MM.1S (cell line): ENCODE results near the gene ASCL2.

Experiments
- DNase-seq: peaks from one replicate; pipeline ENCODE4 v3.0.0-alpha.2; 2015
- H2AFZ ChIP-seq: fragments of 300-600 bp; sonication (generic); 2 replicates; pipeline ENCODE4 v1.6.0; 2016; ENCODE audit warnings: antibody characterized with exemption, low read length
- H3F3A ChIP-seq: fragments of 300-600 bp; sonication (generic); 2 replicates; pipeline ENCODE4 v1.6.1; 2016; ENCODE audit warnings: mild to moderate bottlenecking, antibody characterized with exemption, low read length, moderate library complexity, mixed read lengths; ENCODE audit not compliant: insufficient read depth
- H3K27ac ChIP-seq: fragments of 300-600 bp; sonication (generic); 2 replicates; pipeline ENCODE4 v1.5.1; 2016; ENCODE audit warnings: mild to moderate bottlenecking, low read length
- H3K27me3 ChIP-seq: fragments of 300-600 bp; sonication (generic); replicated peaks from 2 replicates; pipeline ENCODE4 v1.6.0; 2016; ENCODE audit warnings: low read length; ENCODE audit not compliant: insufficient read depth
- H3K36me3 ChIP-seq: fragments of 300-600 bp; sonication (generic); replicated peaks from 2 replicates; pipeline ENCODE4 v1.6.1; 2016; ENCODE audit warnings: mild to moderate bottlenecking, low read length, mixed read lengths; ENCODE audit not compliant: insufficient read depth
- H3K4me1 ChIP-seq: fragments of 300-600 bp; sonication (generic); 2 replicates; pipeline ENCODE4 v1.6.1; 2016; ENCODE audit warnings: low read length, mixed read lengths
- H3K4me2 ChIP-seq: fragments of 300-600 bp; sonication (generic); 2 replicates; pipeline ENCODE4 v1.6.0; 2016; ENCODE audit warnings: low read depth, low read length
- H3K4me3 ChIP-seq: fragments of 300-600 bp; sonication (generic); 2 replicates; pipeline ENCODE4 v1.5.1; 2016; ENCODE audit warnings: low read length, mixed read lengths
- H3K79me2 ChIP-seq: fragments of 300-600 bp; sonication (generic); 2 replicates; pipeline ENCODE4 v1.6.1; 2016; ENCODE audit warnings: mixed run types, low read length, mixed read lengths
- H3K9ac ChIP-seq: fragments of 300-600 bp; sonication (generic); 2 replicates; pipeline ENCODE4 v1.6.1; 2016; ENCODE audit warnings: low read length, mixed read lengths
- H3K9me2 ChIP-seq: fragments of 300-600 bp; sonication (generic); replicated peaks from 2 replicates; pipeline ENCODE4 v1.6.1; 2016; ENCODE audit warnings: mild to moderate bottlenecking, low read length, mixed read lengths; ENCODE audit not compliant: insufficient read depth
- H3K9me3 ChIP-seq: fragments of 300-600 bp; sonication (generic); replicated peaks from 2 replicates; pipeline ENCODE4 v1.6.1; 2016; ENCODE audit warnings: mild to moderate bottlenecking, low read length, mixed read lengths; ENCODE audit not compliant: insufficient read depth
- H4K20me1 ChIP-seq: fragments of 300-600 bp; sonication (generic); 2 replicates; pipeline ENCODE4 v1.6.1; 2016; ENCODE audit warnings: mild to moderate bottlenecking, low read length, moderate library complexity, mixed read lengths; ENCODE audit not compliant: insufficient read depth
- EZH2 ChIP-seq: fragments of 300-600 bp; sonication (generic); optimal IDR thresholded peaks from 2 replicates; pipeline ENCODE3; 2017; ENCODE audit warnings: low read depth, mild to moderate bottlenecking, antibody characterized with exemption, low read length, mixed read lengths
- EZH2phosphoT487 ChIP-seq: fragments of 300-600 bp; sonication (generic); IDR thresholded peaks from 2 replicates; pipeline ENCODE4 v1.6.1; 2018; ENCODE audit warnings: antibody characterized with exemption, low read length
- TF ChIP-seq, protein P1 (sequence below): fragments of 300-600 bp; sonication (generic); IDR thresholded peaks from 2 replicates; pipeline ENCODE4 v1.5.1; 2016; ENCODE audit warnings: antibody characterized with exemption, low read length, mixed read lengths

The ASCL2 gene

DNA sequence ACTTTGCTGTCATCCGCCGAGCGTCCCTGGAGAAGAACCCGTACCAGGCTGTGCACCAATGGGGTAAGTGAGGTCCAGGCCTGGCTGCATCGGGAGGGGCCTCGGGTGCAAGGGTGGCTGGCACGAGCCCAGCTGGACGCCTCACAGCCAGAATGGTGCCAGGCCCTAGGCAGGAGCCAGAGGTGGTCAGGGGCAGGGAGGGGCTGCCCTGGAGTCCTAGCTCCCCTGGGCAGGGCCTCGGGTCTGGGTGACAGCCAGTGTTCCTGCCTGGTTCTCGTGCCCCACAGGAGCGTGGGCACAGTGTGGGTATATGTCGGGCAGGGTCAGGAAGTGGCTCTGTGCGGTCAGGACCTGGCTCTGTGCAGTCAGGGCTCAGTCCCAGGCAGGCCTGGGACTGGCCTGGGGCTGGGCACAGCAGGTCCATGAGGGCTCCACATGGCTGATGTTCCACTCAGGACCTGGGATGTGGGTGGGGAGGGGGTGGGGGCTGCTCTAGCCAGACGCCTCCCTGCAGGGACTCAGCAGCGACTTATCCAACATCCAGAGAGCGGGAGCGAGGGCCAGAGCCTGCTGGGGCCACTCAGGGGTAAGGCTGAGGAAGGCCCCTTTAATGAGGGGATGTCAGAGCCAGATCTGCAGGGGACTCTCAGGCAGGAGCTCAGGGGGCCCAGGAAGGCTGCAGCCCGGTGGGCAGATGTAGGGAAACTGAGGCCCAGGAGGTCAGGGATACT, 32.7 kb upstream of the ASCL2 start:
- Histone ChIP-seq H3K9me3 (no peaks in the 10 kb centered on the region), H3K79me2 (no peaks in the 10 kb centered on the region), H3K9ac (no peak overlapping the region), H3K9me2 (no peaks in the 10 kb centered on the region), H3K4me2 (no peak overlapping the region), H3K36me3 (no peaks in the 10 kb centered on the region), H3K27ac (no peak overlapping the region), H3K4me3 (no peak overlapping the region), H3F3A (no peaks in the 10 kb centered on the region), H2AFZ (no peak overlapping the region), H4K20me1 (no peaks in the 10 kb centered on the region), H3K4me1 (peaks cover 10% of the 10 kb centered on the region), H3K27me3 (peaks cover 62% of the 10 kb centered on the region)
- TF ChIP-seq EZH2 = no peak
- no peak for TF ChIP-seq EZH2phosphoT487
- TF ChIP-seq, protein P1, sequence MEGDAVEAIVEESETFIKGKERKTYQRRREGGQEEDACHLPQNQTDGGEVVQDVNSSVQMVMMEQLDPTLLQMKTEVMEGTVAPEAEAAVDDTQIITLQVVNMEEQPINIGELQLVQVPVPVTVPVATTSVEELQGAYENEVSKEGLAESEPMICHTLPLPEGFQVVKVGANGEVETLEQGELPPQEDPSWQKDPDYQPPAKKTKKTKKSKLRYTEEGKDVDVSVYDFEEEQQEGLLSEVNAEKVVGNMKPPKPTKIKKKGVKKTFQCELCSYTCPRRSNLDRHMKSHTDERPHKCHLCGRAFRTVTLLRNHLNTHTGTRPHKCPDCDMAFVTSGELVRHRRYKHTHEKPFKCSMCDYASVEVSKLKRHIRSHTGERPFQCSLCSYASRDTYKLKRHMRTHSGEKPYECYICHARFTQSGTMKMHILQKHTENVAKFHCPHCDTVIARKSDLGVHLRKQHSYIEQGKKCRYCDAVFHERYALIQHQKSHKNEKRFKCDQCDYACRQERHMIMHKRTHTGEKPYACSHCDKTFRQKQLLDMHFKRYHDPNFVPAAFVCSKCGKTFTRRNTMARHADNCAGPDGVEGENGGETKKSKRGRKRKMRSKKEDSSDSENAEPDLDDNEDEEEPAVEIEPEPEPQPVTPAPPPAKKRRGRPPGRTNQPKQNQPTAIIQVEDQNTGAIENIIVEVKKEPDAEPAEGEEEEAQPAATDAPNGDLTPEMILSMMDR = no peak
- DNase-seq = no peak

DNA sequence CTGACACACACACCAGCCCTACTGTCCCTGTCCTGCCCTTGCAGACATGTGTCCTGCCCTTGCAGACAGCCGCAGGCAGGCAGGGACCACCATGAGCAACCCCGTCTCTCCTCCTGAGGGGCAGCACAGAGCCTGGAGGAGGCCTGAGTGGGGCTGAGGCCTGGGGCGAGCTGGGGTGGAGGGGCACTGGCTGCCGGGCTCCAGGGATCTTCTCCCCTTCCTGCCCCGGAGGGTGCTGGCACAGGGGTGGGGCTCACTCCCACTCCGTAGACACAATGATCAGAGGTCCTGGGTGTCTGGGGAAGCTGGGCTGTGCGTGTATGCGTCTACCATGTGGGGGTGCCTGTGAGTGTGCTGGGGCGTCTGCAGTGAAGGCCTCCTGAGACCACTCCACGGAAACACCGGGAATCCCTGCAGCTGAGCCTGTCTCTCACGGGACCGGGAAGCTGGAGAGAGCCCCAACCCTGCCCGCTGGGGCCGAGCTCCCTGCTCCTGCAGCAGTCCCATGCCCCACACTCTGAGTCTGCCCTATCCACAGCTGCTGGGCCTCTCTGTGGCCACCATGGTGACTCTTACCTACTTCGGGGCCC, 32.0 kb upstream of the ASCL2 start:
- H3K4me2 ChIP-seq = peak overlapping the region; percentile 25; the same call in 1 of the 2 replicates
- DNase-seq = no peak
- TF ChIP-seq, protein P1 = no peak
- TF ChIP-seq EZH2phosphoT487 (no peak), EZH2 (no peak)
- H4K20me1 ChIP-seq = no peaks in the 10 kb centered on the region
- H3K27me3 ChIP-seq = peaks cover 62% of the 10 kb centered on the region
- H3K9ac ChIP-seq = no peak overlapping the region
- no peak overlapping the region for H3K4me3 ChIP-seq
- no peaks in the 10 kb centered on the region for H3K9me3 ChIP-seq
- H3K9me2 ChIP-seq = no peaks in the 10 kb centered on the region
- peaks cover 10% of the 10 kb centered on the region for H3K4me1 ChIP-seq
- H3K79me2 ChIP-seq = no peaks in the 10 kb centered on the region
- H3K27ac ChIP-seq = no peak overlapping the region
- H2AFZ ChIP-seq = no peak overlapping the region
- H3K36me3 ChIP-seq = no peaks in the 10 kb centered on the region
- H3F3A ChIP-seq = no peaks in the 10 kb centered on the region

DNA sequence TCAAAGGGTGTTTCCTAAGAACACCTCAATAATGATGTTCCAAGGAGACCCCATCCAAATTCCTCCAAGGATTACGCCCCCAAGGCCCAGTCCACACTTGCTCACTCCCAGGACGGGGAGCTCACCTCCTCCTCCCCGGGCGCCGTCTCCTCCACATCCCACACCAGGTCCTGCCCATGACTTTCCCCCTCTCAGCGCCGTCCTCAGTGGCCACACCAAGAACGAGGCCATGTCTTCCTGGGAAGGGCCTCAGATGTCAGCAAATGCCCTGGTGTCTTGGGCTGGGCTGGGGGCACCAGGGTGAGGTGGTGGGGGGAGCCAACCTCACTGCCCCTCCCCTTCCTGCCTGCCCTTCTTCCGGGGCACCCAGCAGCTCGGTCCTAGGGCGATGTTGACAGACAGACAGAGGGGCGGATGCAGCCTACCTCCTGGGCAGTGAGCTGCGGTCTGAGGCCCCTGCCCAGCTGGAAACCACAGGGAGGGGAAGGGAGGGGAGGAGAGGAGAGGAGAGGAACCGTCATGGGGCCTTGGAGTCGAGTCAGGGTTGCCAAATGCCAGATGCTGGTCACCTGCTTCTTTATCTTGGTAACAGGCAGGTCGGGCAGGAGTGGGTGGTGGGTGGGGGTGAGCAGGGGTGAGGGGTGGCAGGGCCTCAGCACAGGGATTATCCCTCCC, 31.4 kb upstream of the ASCL2 start, which contains the start of the genes C11orf21 and TSPAN32:
TSS of gene C11orf21 (minus strand) at position 288 of the 675 bp plus-strand sequence. CDS start at position 178, 110 bp downstream.
TSS of gene TSPAN32 (plus strand) at position 383 of the 675 bp plus-strand sequence. CDS start at position 520, 137 bp downstream.
- DNase-seq = no peak
- Histone ChIP-seq H3K4me2 (peak within 1 kb of the TSS; percentile 25; the same call in 1 of the 2 replicates), H3F3A (no peaks in the 10 kb centered on the region)

More for the DNA sequence above, 31.4 kb upstream of the ASCL2 start, which contains the start of the genes C11orf21 and TSPAN32:
- TF ChIP-seq EZH2 = no peak
- no peak for TF ChIP-seq EZH2phosphoT487
- TF ChIP-seq, protein P1 = no peak
- Histone ChIP-seq H3K27ac (no peak within 1 kb of the TSS), H2AFZ (no peak within 1 kb of the TSS), H4K20me1 (no peaks in the 10 kb centered on the region), H3K9me3 (no peaks in the 10 kb centered on the region), H3K36me3 (no peaks in the 10 kb centered on the region), H3K27me3 (peaks cover 64% of the 10 kb centered on the region), H3K4me1 (peaks cover 10% of the 10 kb centered on the region), H3K4me3 (no peak within 1 kb of the TSS), H3K9ac (no peak within 1 kb of the TSS), H3K9me2 (no peaks in the 10 kb centered on the region), H3K79me2 (no peaks in the 10 kb centered on the region)
